ENCODE measurements around the gene RSPO3. TPM values are rescaled to one million over a fixed set of nuclear protein-coding genes. Genes with fewer than 3 reads are reported as not detected.

RSPO3 gene
- total RNA-seq, 5 donors from 2014 or later (not counting 1 experiment from before 2014, with no cell fraction given), result not detected

DNA sequence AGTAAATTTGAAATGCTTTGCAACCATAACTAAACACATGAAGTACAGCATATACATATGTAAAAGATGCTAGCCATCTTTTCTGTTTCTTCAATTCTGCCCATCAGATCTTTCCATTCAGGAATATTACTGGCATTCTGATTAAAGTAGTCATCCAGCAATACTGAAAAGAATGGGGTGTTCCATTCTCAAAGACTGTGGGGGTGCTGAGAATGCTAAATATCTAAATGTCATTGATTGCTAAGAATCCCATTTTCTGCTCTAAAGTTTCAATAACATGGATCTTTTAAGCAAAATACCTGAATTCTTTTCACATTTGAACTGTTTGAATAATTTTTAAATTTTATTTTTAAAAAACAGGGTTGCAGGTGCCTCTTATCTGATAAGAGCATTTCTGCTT, 6.2 kb downstream of the RSPO3 start:
- DNase-seq (no peak), ATAC-seq (replicated peaks in 1 of 4) (no peak)
- Mint-ChIP-seq H3K9me3 (no peaks in the 10 kb centered on the region), H3K27me3 (peaks cover 41 to 42% of the 10 kb centered on the region in 2 donors), H3K36me3 (no peaks in the 10 kb centered on the region), H3K4me1 (peaks cover 8 to 19% (median 15%) of the 10 kb centered on the region in 3 donors), H3K27ac (no peak overlapping the region), H3K4me3 (no peak overlapping the region)
- peaks cover 0 to 16% of the 10 kb centered on the region in 2 experiments for H3K4me1 ChIP-seq (ENCODE audit: control insufficient read depth in 1 of 2, extremely low read depth in 1 of 2, insufficient read depth in 2 of 2, low read length in 2 of 2)
- no peaks in the 10 kb centered on the region for H3K36me3 ChIP-seq (ENCODE audit: control insufficient read depth in 2 of 2, extremely low read depth in 1 of 2, insufficient read depth in 1 of 2, low read length in 1 of 2)
- POLR2A ChIA-PET, result no interaction called here
- no peaks in the 10 kb centered on the region for H3K9me3 ChIP-seq
- H3K27me3 ChIP-seq (replicated peaks in 1 of 2; ENCODE audit: control insufficient read depth in 2 of 2, extremely low read depth in 1 of 2, insufficient read depth in 2 of 2, low read length in 1 of 2), result peaks cover 14 to 18% of the 10 kb centered on the region in 2 experiments
- CTCF ChIA-PET, result interaction anchor here in 1 of 2 donors (0.6 kb wide), 1 partner anchor 135 kb away, joined by 3 read pairs; no protein-coding TSS in a partner anchor
- no peak overlapping the region for H3K4me3 ChIP-seq (ENCODE audit: control insufficient read depth in 1 of 2, extremely low read depth in 1 of 2, low read length in 1 of 2)
- no peak overlapping the region for H3K27ac ChIP-seq (ENCODE audit: low read length)

DNA sequence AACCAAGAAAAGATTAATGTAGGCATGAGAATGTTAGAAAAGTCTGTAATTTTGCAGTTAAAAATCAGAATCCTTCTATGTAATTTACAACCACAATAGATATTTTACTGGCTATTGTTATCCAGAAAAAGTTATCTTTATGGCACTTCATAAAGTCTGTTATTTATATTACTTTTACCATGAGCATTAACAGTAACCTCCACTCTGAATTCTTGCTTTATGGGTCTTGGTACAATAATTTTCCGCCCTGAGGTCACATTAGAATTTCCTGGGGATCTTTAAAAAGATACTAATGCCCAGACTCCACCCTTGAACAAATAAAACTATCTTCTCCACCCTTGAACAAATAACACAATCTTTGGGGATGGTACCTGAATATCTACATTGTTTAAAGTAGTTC, 9.6 kb downstream of the RSPO3 start:
- CTCF ChIA-PET, result no interaction called here
- Histone ChIP-seq H3K36me3 (ENCODE audit: control insufficient read depth in 2 of 2, extremely low read depth in 1 of 2, insufficient read depth in 1 of 2, low read length in 1 of 2) (no peaks in the 10 kb centered on the region), H3K9me3 (no peaks in the 10 kb centered on the region), H3K4me1 (ENCODE audit: control insufficient read depth in 1 of 2, extremely low read depth in 1 of 2, insufficient read depth in 2 of 2, low read length in 2 of 2) (no peaks in the 10 kb centered on the region), H3K27ac (ENCODE audit: low read length) (no peak overlapping the region), H3K4me3 (ENCODE audit: control insufficient read depth in 1 of 2, extremely low read depth in 1 of 2, low read length in 1 of 2) (no peak overlapping the region), H3K27me3 (replicated peaks in 1 of 2; ENCODE audit: control insufficient read depth in 2 of 2, extremely low read depth in 1 of 2, insufficient read depth in 2 of 2, low read length in 1 of 2) (no peaks in the 10 kb centered on the region)
- WGBS (ENCODE audit: insufficient coverage), result no CpG with 5 or more reads among the region's 1 CpG
- DNase-seq, result no peak
- Mint-ChIP-seq H3K27me3 (peaks cover 23 to 30% of the 10 kb centered on the region in 2 donors), H3K27ac (no peak overlapping the region), H3K4me1 (no peaks in the 10 kb centered on the region), H3K4me3 (no peak overlapping the region), H3K36me3 (no peaks in the 10 kb centered on the region), H3K9me3 (no peaks in the 10 kb centered on the region)
- POLR2A ChIA-PET, result no interaction called here
- ATAC-seq (replicated peaks in 1 of 4), result no peak

DNA sequence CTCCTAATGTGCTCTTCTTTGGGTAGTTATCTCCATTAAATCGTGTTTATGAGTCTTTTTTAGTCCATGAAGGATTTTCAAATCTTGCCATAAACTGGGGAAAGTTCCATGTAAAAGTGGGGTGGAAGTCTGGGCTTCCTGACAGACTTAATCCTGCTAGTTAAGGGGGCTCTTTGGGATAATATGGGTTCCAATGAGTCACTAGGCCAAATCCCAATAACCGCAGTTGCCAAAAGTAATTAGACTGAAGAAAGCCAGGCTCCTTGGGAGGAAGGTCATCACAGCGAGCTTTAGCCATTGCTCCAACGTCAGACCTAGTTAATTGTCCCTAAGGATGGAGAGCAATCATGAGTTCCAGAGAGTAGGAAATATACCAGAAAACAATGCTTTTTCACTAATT, 10.8 kb downstream of the RSPO3 start:
- Histone ChIP-seq H3K36me3 (ENCODE audit: control insufficient read depth in 2 of 2, extremely low read depth in 1 of 2, insufficient read depth in 1 of 2, low read length in 1 of 2) (no peaks in the 10 kb centered on the region), H3K9me3 (no peaks in the 10 kb centered on the region), H3K27ac (ENCODE audit: low read length) (no peak overlapping the region), H3K4me1 (ENCODE audit: control insufficient read depth in 1 of 2, extremely low read depth in 1 of 2, insufficient read depth in 2 of 2, low read length in 2 of 2) (no peaks in the 10 kb centered on the region), H3K4me3 (ENCODE audit: control insufficient read depth in 1 of 2, extremely low read depth in 1 of 2, low read length in 1 of 2) (no peak overlapping the region), H3K27me3 (replicated peaks in 1 of 2; ENCODE audit: control insufficient read depth in 2 of 2, extremely low read depth in 1 of 2, insufficient read depth in 2 of 2, low read length in 1 of 2) (no peaks in the 10 kb centered on the region)
- ChIA-PET CTCF (no interaction called here), POLR2A (no interaction called here)
- Mint-ChIP-seq H3K4me3 (no peak overlapping the region), H3K4me1 (no peaks in the 10 kb centered on the region), H3K27me3 (peaks cover 14 to 23% of the 10 kb centered on the region in 2 donors), H3K9me3 (no peaks in the 10 kb centered on the region), H3K36me3 (no peaks in the 10 kb centered on the region), H3K27ac (no peak overlapping the region)
- ATAC-seq (replicated peaks in 1 of 4), result no peak
- no peak for DNase-seq
- 100% methylated on average over 1 of the region's 4 CpGs for WGBS (ENCODE audit: insufficient coverage)

DNA sequence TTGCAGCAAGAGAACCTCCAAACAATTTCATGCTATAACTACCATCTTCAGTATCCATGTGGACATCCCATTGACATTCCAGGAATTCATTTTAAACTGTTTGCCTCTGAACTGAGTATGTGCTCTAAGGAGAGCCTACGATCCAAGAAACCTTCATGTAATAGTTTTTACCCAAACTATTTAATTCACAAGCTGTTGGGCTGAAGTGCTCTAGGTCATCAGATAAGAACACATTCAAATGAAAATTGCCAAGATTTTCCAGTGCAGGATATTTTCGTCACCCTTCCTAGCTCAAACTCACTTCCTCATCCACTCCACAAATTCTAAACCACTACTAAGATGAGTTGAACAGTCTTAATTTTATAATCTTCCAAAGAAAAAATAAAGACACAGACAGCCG, 12.8 kb downstream of the RSPO3 start:
- Mint-ChIP-seq H3K27me3 (peaks cover 12 to 17% of the 10 kb centered on the region in 2 donors), H3K4me3 (no peak overlapping the region), H3K36me3 (no peaks in the 10 kb centered on the region), H3K9me3 (no peaks in the 10 kb centered on the region), H3K27ac (no peak overlapping the region), H3K4me1 (no peaks in the 10 kb centered on the region)
- no peaks in the 10 kb centered on the region for H3K36me3 ChIP-seq (ENCODE audit: control insufficient read depth in 2 of 2, extremely low read depth in 1 of 2, insufficient read depth in 1 of 2, low read length in 1 of 2)
- no peaks in the 10 kb centered on the region for H3K4me1 ChIP-seq (ENCODE audit: control insufficient read depth in 1 of 2, extremely low read depth in 1 of 2, insufficient read depth in 2 of 2, low read length in 2 of 2)
- no peaks in the 10 kb centered on the region for H3K27me3 ChIP-seq (replicated peaks in 1 of 2; ENCODE audit: control insufficient read depth in 2 of 2, extremely low read depth in 1 of 2, insufficient read depth in 2 of 2, low read length in 1 of 2)
- ChIA-PET POLR2A (no interaction called here), CTCF (no interaction called here)
- DNase-seq (no peak), ATAC-seq (replicated peaks in 1 of 4) (no peak)
- no peaks in the 10 kb centered on the region for H3K9me3 ChIP-seq
- H3K27ac ChIP-seq (ENCODE audit: low read length), result no peak overlapping the region
- no peak overlapping the region for H3K4me3 ChIP-seq (ENCODE audit: control insufficient read depth in 1 of 2, extremely low read depth in 1 of 2, low read length in 1 of 2)
- 90% methylated on average over 2 of the region's 3 CpGs for WGBS (ENCODE audit: insufficient coverage)

DNA sequence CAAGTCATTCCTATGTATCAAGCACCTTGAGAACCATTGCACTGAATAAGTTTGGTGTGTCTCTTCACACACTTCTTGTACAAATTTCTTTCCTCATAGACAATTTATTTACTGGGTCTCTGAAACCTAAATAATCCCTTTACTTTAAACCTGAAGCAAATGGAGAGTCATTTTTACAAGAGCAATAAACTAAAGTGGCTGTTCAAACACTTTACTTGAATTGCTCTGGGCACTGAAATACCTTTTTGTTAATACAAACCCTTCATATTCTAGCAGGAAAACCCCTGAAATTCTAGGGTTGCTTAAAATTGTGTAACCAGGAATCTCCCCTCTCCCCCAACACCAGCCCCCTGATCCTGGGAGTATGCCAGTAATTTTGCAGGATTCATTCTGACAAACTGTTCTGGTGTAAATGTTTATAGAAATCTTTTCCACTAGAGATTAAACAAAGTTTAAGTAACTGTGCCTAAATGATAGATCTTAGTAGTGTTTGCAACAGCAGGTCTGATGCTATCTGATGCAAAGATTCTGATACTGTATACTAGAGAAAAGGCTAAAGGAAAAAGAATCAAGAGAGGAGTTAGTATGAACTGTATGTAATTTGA, 13.4 kb downstream of the RSPO3 start:
- H3K36me3 ChIP-seq (ENCODE audit: control insufficient read depth in 2 of 2, extremely low read depth in 1 of 2, insufficient read depth in 1 of 2, low read length in 1 of 2), result no peaks in the 10 kb centered on the region
- Mint-ChIP-seq H3K27me3 (peaks cover 10 to 23% of the 10 kb centered on the region in 2 donors), H3K4me3 (no peak overlapping the region), H3K36me3 (no peaks in the 10 kb centered on the region), H3K27ac (no peak overlapping the region), H3K9me3 (no peaks in the 10 kb centered on the region), H3K4me1 (no peaks in the 10 kb centered on the region)
- DNase-seq, result no peak
- no peak overlapping the region for H3K4me3 ChIP-seq (ENCODE audit: control insufficient read depth in 1 of 2, extremely low read depth in 1 of 2, low read length in 1 of 2)
- CTCF ChIA-PET, result no interaction called here
- no peaks in the 10 kb centered on the region for H3K4me1 ChIP-seq (ENCODE audit: control insufficient read depth in 1 of 2, extremely low read depth in 1 of 2, insufficient read depth in 2 of 2, low read length in 2 of 2)
- ATAC-seq (replicated peaks in 1 of 4), result no peak
- no peak overlapping the region for H3K27ac ChIP-seq (ENCODE audit: low read length)
- POLR2A ChIA-PET, result no interaction called here
- H3K27me3 ChIP-seq (replicated peaks in 1 of 2; ENCODE audit: control insufficient read depth in 2 of 2, extremely low read depth in 1 of 2, insufficient read depth in 2 of 2, low read length in 1 of 2), result no peaks in the 10 kb centered on the region
- no peaks in the 10 kb centered on the region for H3K9me3 ChIP-seq

DNA sequence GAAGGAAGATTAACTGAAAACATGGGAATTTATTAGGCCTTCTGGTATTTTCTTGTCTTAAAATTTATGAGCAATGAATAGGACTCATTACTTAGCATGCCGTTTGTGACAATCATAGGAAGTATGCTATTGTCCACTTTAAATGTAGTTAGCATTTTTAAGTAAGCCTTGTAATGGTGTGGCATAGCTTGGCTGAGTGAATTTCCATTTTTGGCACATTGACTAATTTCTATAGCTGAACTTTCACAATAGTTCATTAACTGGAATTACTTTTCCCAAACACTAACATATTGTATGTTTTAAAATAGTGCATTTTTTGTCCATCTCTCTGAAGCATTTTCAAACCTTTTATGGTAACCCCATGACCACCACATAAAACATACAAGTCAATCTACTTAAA, 15.7 kb downstream of the RSPO3 start:
- Histone ChIP-seq H3K4me3 (ENCODE audit: control insufficient read depth in 1 of 2, extremely low read depth in 1 of 2, low read length in 1 of 2) (no peak overlapping the region), H3K9me3 (no peaks in the 10 kb centered on the region), H3K27me3 (replicated peaks in 1 of 2; ENCODE audit: control insufficient read depth in 2 of 2, extremely low read depth in 1 of 2, insufficient read depth in 2 of 2, low read length in 1 of 2) (no peaks in the 10 kb centered on the region), H3K27ac (ENCODE audit: low read length) (no peak overlapping the region), H3K4me1 (ENCODE audit: control insufficient read depth in 1 of 2, extremely low read depth in 1 of 2, insufficient read depth in 2 of 2, low read length in 2 of 2) (no peaks in the 10 kb centered on the region), H3K36me3 (ENCODE audit: control insufficient read depth in 2 of 2, extremely low read depth in 1 of 2, insufficient read depth in 1 of 2, low read length in 1 of 2) (no peaks in the 10 kb centered on the region)
- no CpG with 5 or more reads among the region's 1 CpG for WGBS (ENCODE audit: insufficient coverage)
- ATAC-seq (replicated peaks in 1 of 4) (no peak), DNase-seq (no peak)
- CTCF ChIA-PET, result no interaction called here
- Mint-ChIP-seq H3K4me1 (no peaks in the 10 kb centered on the region), H3K9me3 (no peaks in the 10 kb centered on the region), H3K27ac (no peak overlapping the region), H3K36me3 (no peaks in the 10 kb centered on the region), H3K27me3 (peaks cover 5 to 14% of the 10 kb centered on the region in 2 donors), H3K4me3 (no peak overlapping the region)
- POLR2A ChIA-PET, result no interaction called here

DNA sequence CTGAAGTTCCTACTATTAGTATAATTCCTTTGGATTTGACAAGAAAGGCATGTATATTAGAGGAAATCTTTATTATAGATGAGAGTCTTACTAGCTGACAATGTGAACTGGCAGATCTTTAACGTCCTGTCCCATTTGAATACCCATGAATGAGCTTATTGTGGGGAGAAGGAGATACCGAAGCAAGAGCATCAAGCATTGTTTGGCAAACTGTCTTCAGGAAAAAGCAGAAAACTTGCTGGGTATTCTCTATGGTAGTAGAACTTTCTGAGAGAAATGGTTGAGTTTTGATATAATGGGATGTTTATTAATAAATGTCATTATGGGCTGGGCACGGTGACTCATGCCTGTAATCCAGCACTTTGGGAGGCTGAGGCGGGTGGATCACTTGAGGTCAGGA, 18.3 kb downstream of the RSPO3 start:
- 100% methylated on average over 2 of the region's 4 CpGs for WGBS (ENCODE audit: insufficient coverage)
- POLR2A ChIA-PET, result no interaction called here
- Histone ChIP-seq H3K4me1 (ENCODE audit: control insufficient read depth in 1 of 2, extremely low read depth in 1 of 2, insufficient read depth in 2 of 2, low read length in 2 of 2) (no peaks in the 10 kb centered on the region), H3K4me3 (ENCODE audit: control insufficient read depth in 1 of 2, extremely low read depth in 1 of 2, low read length in 1 of 2) (no peak overlapping the region), H3K36me3 (ENCODE audit: control insufficient read depth in 2 of 2, extremely low read depth in 1 of 2, insufficient read depth in 1 of 2, low read length in 1 of 2) (no peaks in the 10 kb centered on the region), H3K27ac (ENCODE audit: low read length) (no peak overlapping the region), H3K9me3 (no peaks in the 10 kb centered on the region), H3K27me3 (replicated peaks in 1 of 2; ENCODE audit: control insufficient read depth in 2 of 2, extremely low read depth in 1 of 2, insufficient read depth in 2 of 2, low read length in 1 of 2) (no peaks in the 10 kb centered on the region)
- Mint-ChIP-seq H3K27ac (no peak overlapping the region), H3K27me3 (peaks cover 0 to 10% of the 10 kb centered on the region in 2 donors), H3K36me3 (no peaks in the 10 kb centered on the region), H3K4me3 (no peak overlapping the region), H3K4me1 (no peaks in the 10 kb centered on the region), H3K9me3 (no peaks in the 10 kb centered on the region)
- no peak for ATAC-seq (replicated peaks in 1 of 4)
- CTCF ChIA-PET, result no interaction called here
- no peak for DNase-seq
